GM12865 (cell line): ENCODE results near the gene SS18.

Experiments
- DNase-seq: peaks from one replicate; pipeline ENCODE4 v3.0.0; 2010; ENCODE audit warnings: low read depth
- H3K4me3 ChIP-seq: 2 replicates; pipeline ENCODE4 v1.5.1; 2011; ENCODE audit warnings: mild to moderate bottlenecking, low read depth, low read length, control low read depth
- TF ChIP-seq, protein P1 (sequence below): IDR thresholded peaks from 2 replicates; pipeline ENCODE4 v1.5.1; 2011; ENCODE audit warnings: low read length, control low read depth, low read depth, inconsistent platforms; ENCODE audit not compliant: insufficient read depth; ENCODE audit errors: missing control alignments

Gene SS18

DNA sequence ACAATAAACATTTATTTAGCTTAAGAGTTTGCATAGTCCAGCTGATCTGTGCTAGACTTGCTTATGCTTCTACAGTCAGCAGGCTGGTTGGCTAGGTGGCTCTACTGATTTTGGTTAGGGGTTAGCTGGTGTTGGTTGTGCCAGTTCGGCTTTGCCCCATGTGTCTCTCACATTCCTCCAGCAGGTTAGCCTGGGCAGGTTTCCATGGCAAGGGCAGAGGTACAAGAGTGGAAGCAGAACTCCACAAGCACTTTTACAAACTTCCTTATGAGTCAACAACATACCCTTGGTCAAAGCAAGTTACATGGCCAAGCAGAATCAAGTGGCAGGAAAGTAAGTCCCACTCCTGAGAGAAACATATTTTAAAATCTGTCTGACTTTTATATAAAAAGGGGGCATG is 82.3 kb downstream of the SS18 start:
- TF ChIP-seq, protein P1, sequence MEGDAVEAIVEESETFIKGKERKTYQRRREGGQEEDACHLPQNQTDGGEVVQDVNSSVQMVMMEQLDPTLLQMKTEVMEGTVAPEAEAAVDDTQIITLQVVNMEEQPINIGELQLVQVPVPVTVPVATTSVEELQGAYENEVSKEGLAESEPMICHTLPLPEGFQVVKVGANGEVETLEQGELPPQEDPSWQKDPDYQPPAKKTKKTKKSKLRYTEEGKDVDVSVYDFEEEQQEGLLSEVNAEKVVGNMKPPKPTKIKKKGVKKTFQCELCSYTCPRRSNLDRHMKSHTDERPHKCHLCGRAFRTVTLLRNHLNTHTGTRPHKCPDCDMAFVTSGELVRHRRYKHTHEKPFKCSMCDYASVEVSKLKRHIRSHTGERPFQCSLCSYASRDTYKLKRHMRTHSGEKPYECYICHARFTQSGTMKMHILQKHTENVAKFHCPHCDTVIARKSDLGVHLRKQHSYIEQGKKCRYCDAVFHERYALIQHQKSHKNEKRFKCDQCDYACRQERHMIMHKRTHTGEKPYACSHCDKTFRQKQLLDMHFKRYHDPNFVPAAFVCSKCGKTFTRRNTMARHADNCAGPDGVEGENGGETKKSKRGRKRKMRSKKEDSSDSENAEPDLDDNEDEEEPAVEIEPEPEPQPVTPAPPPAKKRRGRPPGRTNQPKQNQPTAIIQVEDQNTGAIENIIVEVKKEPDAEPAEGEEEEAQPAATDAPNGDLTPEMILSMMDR = no peak

DNA sequence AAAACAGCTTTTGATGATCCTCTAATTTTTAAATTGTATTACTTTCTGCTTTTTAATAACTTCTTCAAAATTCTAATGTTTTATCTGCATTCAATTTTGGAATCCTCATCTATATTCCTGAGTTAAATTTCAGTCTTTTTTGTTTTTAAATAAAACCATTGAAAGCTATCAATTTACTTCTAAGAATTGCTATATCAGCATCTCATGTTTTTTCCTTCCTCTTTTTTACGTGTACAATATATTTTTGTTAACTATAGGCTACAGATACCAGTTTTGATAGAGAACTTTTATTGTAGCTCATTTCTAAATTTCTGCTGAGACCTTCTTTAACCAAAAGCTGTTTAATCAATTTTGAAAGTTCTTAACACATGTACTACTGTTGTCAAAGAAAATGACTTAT is 84.5 kb downstream of the SS18 start:
- DNase-seq = no peak
- H3K4me3 ChIP-seq = no peak overlapping the region
- TF ChIP-seq, protein P1 = no peak

More for the DNA sequence above, 82.3 kb downstream of the SS18 start:
- DNase-seq = peak; percentile 2
- H3K4me3 ChIP-seq = no peak overlapping the region

DNA sequence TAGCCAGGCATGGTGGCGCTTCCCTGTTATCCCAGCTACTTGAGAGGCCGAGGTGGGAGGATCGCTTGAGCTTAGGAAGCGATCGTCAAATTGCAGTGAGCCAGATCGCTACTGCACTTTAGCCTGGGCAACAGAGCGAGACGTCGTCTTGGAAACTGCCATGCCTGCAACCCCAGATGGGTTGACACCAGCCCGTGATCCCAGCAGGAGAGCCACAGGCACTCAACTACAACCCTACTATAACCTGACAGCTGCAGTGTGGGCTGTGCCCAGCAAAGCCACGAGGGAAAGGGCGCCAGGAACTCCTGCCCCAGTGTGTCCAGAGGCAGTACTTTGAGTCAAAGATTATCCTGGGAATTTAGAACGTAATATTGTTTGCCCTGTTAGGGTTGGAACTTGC is 85.6 kb downstream of the SS18 start:
- TF ChIP-seq, protein P1 = no peak
- H3K4me3 ChIP-seq = no peak overlapping the region
- no peak for DNase-seq

DNA sequence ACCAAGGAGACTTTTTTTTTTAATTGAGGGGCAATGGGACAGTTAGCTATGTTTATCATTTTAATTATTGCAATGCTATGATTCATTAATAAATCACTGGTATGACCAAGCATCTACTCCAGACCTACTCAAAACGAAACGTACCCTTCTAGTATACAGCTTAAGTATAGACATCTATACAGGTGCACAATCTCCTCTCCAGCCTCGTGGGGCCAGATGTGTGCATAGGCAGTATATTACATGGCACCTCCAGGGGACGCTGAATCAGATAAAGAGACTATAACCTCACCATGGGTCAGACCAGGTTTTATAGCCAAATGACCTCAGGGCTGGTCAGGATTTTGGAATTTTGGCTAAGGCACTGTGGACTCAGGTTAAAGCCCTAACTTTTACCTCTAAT is 86.6 kb downstream of the SS18 start:
- DNase-seq = no peak
- no peak overlapping the region for H3K4me3 ChIP-seq
- TF ChIP-seq, protein P1 = no peak

DNA sequence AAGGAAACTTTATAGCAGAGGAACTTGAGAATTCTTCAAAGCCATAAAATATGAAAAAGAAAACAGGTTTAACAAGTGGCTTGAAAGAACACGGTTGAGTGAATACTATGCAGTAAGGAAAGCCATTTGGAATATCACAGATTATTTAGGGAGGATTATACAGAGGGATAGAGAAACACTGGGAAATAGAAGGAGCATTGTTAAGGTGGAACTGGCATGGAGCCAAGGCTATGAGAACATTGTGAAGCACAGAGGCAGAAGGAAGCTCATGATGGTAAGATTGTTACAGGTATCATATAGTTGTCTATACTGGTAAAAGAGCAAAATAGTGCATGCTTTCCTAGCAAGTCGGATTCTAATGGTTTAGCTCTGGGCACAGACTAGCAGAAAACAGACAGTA is 87.1 kb downstream of the SS18 start:
- DNase-seq = no peak
- H3K4me3 ChIP-seq = no peak overlapping the region
- TF ChIP-seq, protein P1 = no peak

DNA sequence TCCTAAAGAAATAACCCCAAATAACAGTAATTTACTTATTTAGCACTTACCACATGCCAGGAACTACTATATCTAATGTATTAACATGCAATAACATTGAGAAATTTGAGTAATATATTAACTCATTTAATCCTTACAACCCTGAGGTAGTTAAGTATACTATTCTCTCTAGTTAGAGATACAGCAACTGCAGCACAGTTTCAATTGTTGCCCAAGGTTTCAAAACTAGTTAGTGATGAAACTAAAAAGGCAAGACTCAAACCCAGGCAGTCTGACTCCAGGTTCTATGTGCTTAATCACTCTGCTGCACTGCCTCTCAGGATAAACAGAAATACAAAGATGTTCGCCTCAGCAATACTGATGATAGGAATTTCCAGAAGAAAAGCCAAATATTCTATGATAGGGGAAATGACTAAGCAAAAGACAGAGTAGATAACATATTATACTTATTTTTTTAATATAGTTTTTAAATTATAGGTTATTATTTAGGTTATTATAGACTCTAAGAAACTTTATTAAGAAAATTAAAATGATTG is 88.0 kb downstream of the SS18 start:
- H3K4me3 ChIP-seq = no peak overlapping the region
- DNase-seq = peak; percentile 17
- TF ChIP-seq, protein P1 = no peak

DNA sequence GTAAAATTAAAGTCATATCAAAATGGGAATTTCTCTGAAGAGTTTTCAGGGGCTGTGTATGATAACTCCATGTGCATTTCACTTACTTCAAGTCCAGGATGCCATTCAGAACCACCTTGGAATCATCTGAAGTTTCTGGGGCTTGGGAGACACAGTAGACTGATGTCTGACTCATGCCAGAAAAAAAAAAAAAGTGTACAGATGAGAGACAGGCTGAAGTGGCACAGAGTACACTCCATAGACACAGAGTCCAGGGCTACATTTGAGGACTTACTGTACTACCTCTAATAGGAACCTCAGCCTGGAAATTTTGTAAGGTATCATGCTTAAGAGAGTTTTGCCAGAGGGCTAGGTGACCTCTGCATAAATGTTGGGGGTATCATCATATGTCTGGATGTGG is 92.0 kb downstream of the SS18 start:
- no peak overlapping the region for H3K4me3 ChIP-seq
- DNase-seq = no peak
- TF ChIP-seq, protein P1 = no peak
